Nasal cavity respiratory epithelium epithelial cell of viscerocranial mucosa (primary cell): Measurements from ENCODE around the gene ACACB. TPM values are rescaled to one million over a fixed set of nuclear protein-coding genes. Genes with fewer than 3 reads are reported as not detected.

Experiments used
- total RNA-seq: library from RNA; depleted of rRNA; stranded (reverse); fragments of >200 nt; gene quantifications from 2 replicates; pipeline ENCODE4 v1.2.3, GENCODE V29; 2014

Gene ACACB
- 1.4 and 3.0 TPM in 2 replicates for total RNA-seq

GRCh38 chr12:109115758-109116610, at the start of gene ACACB:
Gene ACACB, plus strand, starts transcription at chr12:109116587. Its CDS starts 22,819 bp downstream, at chr12:109139406.

GRCh38 chr12:109093022-109093918, 23.1 kb upstream of the ACACB start, which contains the start of gene ALKBH2:
Gene ALKBH2, minus strand, starts transcription at chr12:109093472. Its CDS starts 686 bp downstream, at chr12:109092786.

GRCh38 chr12:109097435-109098182, 18.8 kb upstream of the ACACB start, which contains the start of gene UNG:
Gene UNG, plus strand, starts transcription at chr12:109097597. Its CDS starts 83 bp downstream, at chr12:109097680.

GRCh38 chr12:109308534-109309380, 192.4 kb downstream of the ACACB start, which contains the start of gene FOXN4:
Gene FOXN4, minus strand, starts transcription at chr12:109309284. Its CDS starts 963 bp downstream, at chr12:109308321.

Other genes with a start within 250 kb of the ACACB start
- gene DAO, start 236.5 kb upstream of the ACACB start, total RNA-seq: not detected in 2 replicates
- gene SVOP, start 95.5 kb upstream of the ACACB start, total RNA-seq: not detected in 2 replicates
- 4.4 and 8.3 TPM in 2 replicates for gene USP30, start 64.0 kb upstream of the ACACB start, total RNA-seq
- 19.9 and 34.9 TPM in 2 replicates for gene ALKBH2, start 23.1 kb upstream of the ACACB start, total RNA-seq
- gene UNG, start 19.0 kb upstream of the ACACB start, total RNA-seq: 14.4 and 26.1 TPM in 2 replicates
- gene FOXN4, start 192.7 kb downstream of the ACACB start, total RNA-seq: not detected in 2 replicates
- under 0.01 TPM in 1 of 2 replicates, not detected in the other for gene MYO1H, start 231.3 kb downstream of the ACACB start, total RNA-seq